ENCODE measurements around the gene FBXL20. TPM values are rescaled to one million over a fixed set of nuclear protein-coding genes. Genes with fewer than 3 reads are reported as not detected.

The FBXL20 gene
- total and polyA plus RNA-seq, 2 of the 8 experiments (the other 6 are each of a cell fraction or from before 2014, with no cell fraction given): 5.5 to 11.0 TPM

DNA sequence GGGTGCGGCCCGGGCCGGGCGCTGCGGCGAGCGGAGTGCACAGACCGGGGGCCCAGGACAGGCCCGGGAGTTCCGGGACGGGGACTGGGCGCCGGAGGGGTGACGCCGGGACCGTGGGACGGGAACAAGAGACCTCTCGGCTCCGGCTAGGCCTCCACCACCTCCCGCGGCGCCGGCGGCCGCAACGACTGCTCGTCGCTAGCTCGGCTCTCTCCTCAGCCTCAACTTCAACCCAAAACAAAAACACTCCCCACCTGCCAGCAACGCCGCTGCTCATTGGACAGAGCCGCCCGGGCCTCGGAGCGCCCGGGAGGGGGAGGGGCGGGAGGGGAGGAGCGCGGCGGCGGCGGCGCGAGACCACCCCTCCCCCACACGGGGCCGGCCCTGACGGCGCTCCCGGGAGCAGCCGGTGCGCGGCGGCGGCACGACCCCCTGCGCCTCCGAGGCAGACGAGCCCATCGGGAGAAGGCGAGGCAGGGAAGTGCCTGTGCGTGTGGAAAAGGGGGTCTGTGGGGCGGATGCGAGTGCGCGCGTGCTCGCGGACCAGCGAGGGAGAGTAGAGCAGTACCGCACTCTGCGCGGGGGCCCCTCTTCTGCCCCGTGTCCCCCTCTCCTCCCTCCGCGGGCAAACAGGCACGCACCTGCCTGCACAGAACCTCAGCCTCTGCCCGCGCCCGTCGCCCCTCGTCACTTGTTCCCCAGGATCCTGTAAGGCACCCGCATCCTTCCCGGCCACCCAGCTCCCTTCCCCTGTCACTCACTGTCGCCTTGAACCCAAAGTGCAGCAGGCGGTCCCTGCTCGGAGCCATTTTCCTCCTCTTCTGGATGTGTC, at the start of gene FBXL20 (continued):
- TF ChIP-seq CHD1 (IDR thresholded peaks at IDR 0.05; ENCODE audit: low read depth, low read length) (no peak), RFX5 (IDR thresholded peaks at IDR 0.05; ENCODE audit: borderline replicate concordance, low read depth, low read length) (no peak), HDAC2 (IDR thresholded peaks at IDR 0.05; ENCODE audit: borderline replicate concordance in 1 of 2, low read depth in 2 of 2, low read length in 2 of 2) (peak in 1 of 2 experiments; percentile 24; a peak in 2 of 4 replicates), CBX5 (IDR thresholded peaks at IDR 0.05; ENCODE audit: low read depth, low read length) (no peak), RAD21 (IDR thresholded peaks at IDR 0.05 in 1 of 2, conservative IDR thresholded peaks at IDR 0.05 in 1 of 2; ENCODE audit: low read depth in 2 of 2, low read length in 2 of 2) (no peak), BACH1 (IDR thresholded peaks at IDR 0.05; ENCODE audit: low read length) (peak; percentile 40; the same call in 1 of the 2 replicates), NRF1 (IDR thresholded peaks at IDR 0.05; ENCODE audit: low read depth, low read length) (no peak), POLR2A (IDR thresholded peaks at IDR 0.05; ENCODE audit: control extremely low read depth in 1 of 2, low read depth in 2 of 2, low read length in 2 of 2) (peak; percentile 79 to 90)
- TF ChIP-seq, protein P1, sequence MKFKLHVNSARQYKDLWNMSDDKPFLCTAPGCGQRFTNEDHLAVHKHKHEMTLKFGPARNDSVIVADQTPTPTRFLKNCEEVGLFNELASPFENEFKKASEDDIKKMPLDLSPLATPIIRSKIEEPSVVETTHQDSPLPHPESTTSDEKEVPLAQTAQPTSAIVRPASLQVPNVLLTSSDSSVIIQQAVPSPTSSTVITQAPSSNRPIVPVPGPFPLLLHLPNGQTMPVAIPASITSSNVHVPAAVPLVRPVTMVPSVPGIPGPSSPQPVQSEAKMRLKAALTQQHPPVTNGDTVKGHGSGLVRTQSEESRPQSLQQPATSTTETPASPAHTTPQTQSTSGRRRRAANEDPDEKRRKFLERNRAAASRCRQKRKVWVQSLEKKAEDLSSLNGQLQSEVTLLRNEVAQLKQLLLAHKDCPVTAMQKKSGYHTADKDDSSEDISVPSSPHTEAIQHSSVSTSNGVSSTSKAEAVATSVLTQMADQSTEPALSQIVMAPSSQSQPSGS (IDR thresholded peaks at IDR 0.05; ENCODE audit: low read length): no peak

All from H1 (cell line).